ENCODE data around the gene ZNF175. TPM values are rescaled to one million over a fixed set of nuclear protein-coding genes. Genes with fewer than 3 reads are reported as not detected.

The ZNF175 gene
- total and polyA plus RNA-seq, 10 of the 15 experiments (the other 5 are each of a cell fraction or from before 2014, with no cell fraction given), result 1.5 to 12.0 (median 4.1) TPM

DNA sequence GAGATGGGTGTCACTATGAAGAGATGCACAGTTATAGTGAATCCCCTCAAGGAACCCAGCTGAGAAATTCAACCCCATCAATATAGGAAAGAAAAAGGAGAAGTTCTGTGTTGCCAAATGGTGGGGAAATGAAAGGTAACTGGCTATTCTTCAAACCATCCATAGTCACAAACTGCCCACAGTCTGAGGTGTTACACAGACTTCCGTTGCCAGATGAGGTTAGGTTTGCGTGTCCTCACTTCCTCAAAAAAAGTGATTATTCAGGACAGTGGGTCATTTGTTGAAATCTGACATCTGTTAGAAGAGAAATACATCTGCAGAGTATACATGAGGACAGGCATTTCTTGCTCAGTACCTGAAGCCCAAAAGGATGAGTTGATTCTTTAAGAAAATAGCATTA, 50.1 kb downstream of the ZNF175 start (continued):
- TF ChIP-seq SKIL (IDR thresholded peaks at IDR 0.05; ENCODE audit: low read depth, poor library complexity, severe bottlenecking) (peak; percentile 49), PAX8 (IDR thresholded peaks at IDR 0.05) (no peak), EED (IDR thresholded peaks at IDR 0.05; ENCODE audit: low read depth) (peak; percentile 86), CHD2 (IDR thresholded peaks at IDR 0.05; ENCODE audit: borderline replicate concordance, low read depth, low read length) (no peak), HDGF (IDR thresholded peaks at IDR 0.05) (no peak), BACH1 (IDR thresholded peaks at IDR 0.05; ENCODE audit: borderline replicate concordance) (no peak), POLR2A (IDR thresholded peaks at IDR 0.05; ENCODE audit: low read depth, low read length) (no peak), IRF4 (IDR thresholded peaks at IDR 0.05; ENCODE audit: low read depth, low read length) (peak; percentile 65; the same call in 1 of the 2 replicates), ATF2 (IDR thresholded peaks at IDR 0.05; ENCODE audit: low read length) (0 out of 2 replicates have a peak, but pooled peaks have one; percentile 43), SIN3A (IDR thresholded peaks at IDR 0.05; ENCODE audit: low read depth, low read length) (no peak), FOXM1 (IDR thresholded peaks at IDR 0.05; ENCODE audit: low read depth, low read length) (peak; percentile 61; the same call in 1 of the 2 replicates), POLR2AphosphoS2 (IDR thresholded peaks at IDR 0.05; ENCODE audit: low read depth, low read length) (no peak), RAD51 (IDR thresholded peaks at IDR 0.05) (no peak), TCF3 (IDR thresholded peaks at IDR 0.05; ENCODE audit: borderline replicate concordance, insufficient read depth, low read depth, low read length) (0 out of 2 replicates have a peak, but pooled peaks have one; percentile 51), PAX5 (IDR thresholded peaks at IDR 0.05; ENCODE audit: borderline replicate concordance, low read depth, low read length) (peak; percentile 68), KAT2A (conservative IDR thresholded peaks at IDR 0.05; ENCODE audit: control insufficient read depth, low read depth, low read length) (no peak)
- TF ChIP-seq, protein P1, sequence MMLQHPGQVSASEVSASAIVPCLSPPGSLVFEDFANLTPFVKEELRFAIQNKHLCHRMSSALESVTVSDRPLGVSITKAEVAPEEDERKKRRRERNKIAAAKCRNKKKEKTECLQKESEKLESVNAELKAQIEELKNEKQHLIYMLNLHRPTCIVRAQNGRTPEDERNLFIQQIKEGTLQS (IDR thresholded peaks at IDR 0.05; ENCODE audit: borderline replicate concordance, extremely low read depth, low read depth, low read length), result no peak
- TF ChIP-seq, protein P2, sequence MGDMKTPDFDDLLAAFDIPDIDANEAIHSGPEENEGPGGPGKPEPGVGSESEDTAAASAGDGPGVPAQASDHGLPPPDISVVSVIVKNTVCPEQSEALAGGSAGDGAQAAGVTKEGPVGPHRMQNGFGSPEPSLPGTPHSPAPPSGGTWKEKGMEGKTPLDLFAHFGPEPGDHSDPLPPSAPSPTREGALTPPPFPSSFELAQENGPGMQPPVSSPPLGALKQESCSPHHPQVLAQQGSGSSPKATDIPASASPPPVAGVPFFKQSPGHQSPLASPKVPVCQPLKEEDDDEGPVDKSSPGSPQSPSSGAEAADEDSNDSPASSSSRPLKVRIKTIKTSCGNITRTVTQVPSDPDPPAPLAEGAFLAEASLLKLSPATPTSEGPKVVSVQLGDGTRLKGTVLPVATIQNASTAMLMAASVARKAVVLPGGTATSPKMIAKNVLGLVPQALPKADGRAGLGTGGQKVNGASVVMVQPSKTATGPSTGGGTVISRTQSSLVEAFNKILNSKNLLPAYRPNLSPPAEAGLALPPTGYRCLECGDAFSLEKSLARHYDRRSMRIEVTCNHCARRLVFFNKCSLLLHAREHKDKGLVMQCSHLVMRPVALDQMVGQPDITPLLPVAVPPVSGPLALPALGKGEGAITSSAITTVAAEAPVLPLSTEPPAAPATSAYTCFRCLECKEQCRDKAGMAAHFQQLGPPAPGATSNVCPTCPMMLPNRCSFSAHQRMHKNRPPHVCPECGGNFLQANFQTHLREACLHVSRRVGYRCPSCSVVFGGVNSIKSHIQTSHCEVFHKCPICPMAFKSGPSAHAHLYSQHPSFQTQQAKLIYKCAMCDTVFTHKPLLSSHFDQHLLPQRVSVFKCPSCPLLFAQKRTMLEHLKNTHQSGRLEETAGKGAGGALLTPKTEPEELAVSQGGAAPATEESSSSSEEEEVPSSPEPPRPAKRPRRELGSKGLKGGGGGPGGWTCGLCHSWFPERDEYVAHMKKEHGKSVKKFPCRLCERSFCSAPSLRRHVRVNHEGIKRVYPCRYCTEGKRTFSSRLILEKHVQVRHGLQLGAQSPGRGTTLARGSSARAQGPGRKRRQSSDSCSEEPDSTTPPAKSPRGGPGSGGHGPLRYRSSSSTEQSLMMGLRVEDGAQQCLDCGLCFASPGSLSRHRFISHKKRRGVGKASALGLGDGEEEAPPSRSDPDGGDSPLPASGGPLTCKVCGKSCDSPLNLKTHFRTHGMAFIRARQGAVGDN (IDR thresholded peaks at IDR 0.05), result no peak
- TF ChIP-seq, protein P3, sequence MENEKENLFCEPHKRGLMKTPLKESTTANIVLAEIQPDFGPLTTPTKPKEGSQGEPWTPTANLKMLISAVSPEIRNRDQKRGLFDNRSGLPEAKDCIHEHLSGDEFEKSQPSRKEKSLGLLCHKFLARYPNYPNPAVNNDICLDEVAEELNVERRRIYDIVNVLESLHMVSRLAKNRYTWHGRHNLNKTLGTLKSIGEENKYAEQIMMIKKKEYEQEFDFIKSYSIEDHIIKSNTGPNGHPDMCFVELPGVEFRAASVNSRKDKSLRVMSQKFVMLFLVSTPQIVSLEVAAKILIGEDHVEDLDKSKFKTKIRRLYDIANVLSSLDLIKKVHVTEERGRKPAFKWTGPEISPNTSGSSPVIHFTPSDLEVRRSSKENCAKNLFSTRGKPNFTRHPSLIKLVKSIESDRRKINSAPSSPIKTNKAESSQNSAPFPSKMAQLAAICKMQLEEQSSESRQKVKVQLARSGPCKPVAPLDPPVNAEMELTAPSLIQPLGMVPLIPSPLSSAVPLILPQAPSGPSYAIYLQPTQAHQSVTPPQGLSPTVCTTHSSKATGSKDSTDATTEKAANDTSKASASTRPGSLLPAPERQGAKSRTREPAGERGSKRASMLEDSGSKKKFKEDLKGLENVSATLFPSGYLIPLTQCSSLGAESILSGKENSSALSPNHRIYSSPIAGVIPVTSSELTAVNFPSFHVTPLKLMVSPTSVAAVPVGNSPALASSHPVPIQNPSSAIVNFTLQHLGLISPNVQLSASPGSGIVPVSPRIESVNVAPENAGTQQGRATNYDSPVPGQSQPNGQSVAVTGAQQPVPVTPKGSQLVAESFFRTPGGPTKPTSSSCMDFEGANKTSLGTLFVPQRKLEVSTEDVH (IDR thresholded peaks at IDR 0.05; ENCODE audit: low read depth, partially characterized antibody), result no peak
- TF ChIP-seq, protein P4, sequence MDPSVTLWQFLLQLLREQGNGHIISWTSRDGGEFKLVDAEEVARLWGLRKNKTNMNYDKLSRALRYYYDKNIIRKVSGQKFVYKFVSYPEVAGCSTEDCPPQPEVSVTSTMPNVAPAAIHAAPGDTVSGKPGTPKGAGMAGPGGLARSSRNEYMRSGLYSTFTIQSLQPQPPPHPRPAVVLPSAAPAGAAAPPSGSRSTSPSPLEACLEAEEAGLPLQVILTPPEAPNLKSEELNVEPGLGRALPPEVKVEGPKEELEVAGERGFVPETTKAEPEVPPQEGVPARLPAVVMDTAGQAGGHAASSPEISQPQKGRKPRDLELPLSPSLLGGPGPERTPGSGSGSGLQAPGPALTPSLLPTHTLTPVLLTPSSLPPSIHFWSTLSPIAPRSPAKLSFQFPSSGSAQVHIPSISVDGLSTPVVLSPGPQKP (IDR thresholded peaks at IDR 0.05; ENCODE audit: low read depth, low read length), result no peak
